Natural killer cell (primary cell): ENCODE measurements around the gene CACNA2D2. TPM values are rescaled to one million over a fixed set of nuclear protein-coding genes. Genes with fewer than 3 reads are reported as not detected.

ENCODE experiments used
- ATAC-seq, 3 donors: fragments of 150-1000 bp in 2 of 3; fragments of 200-7000 bp in 1 of 3; cut with Tn5 transposase; 1 replicate in 1 of 3; 2 replicates in 2 of 3; pipeline ENCODE4 v1.10.0; 2021; ENCODE audit warnings: mild to moderate bottlenecking in 2 of 3, moderate library complexity in 2 of 3
- DNase-seq, 2 donors: peaks; one replicate each; pipeline versions ENCODE4 v3.0.0 to v3.0.0-alpha.2; 2013 to 2021; ENCODE audit warnings: mixed read lengths in 1 of 2
- H3K27ac ChIP-seq: one replicate; pipeline ENCODE4 v1.5.1; 2013; ENCODE audit warnings: mild to moderate bottlenecking, low read length
- H3K27me3 ChIP-seq: one replicate; pipeline ENCODE4 v1.6.1; 2013; ENCODE audit warnings: low read length; ENCODE audit not compliant: control insufficient read depth, insufficient read depth
- H3K36me3 ChIP-seq: one replicate; pipeline ENCODE4 v1.6.1; 2013; ENCODE audit warnings: low read length; ENCODE audit not compliant: control insufficient read depth, insufficient read depth
- H3K4me1 ChIP-seq: one replicate; pipeline ENCODE4 v1.6.1; 2013; ENCODE audit warnings: low read length; ENCODE audit not compliant: control insufficient read depth, insufficient read depth
- H3K4me3 ChIP-seq: one replicate; pipeline ENCODE4 v1.5.1; 2013; ENCODE audit warnings: low read length
- H3K9me3 ChIP-seq: one replicate; pipeline ENCODE4 v1.6.1; 2013; ENCODE audit warnings: low read length; ENCODE audit not compliant: control insufficient read depth, insufficient read depth
- H3K27ac Mint-ChIP-seq, 2 donors: one replicate each; pipeline ENCODE4 v1.8.0; 2022; ENCODE audit warnings: mild to moderate bottlenecking in 2 of 2, mixed read lengths in 2 of 2, moderate library complexity in 1 of 2
- H3K27me3 Mint-ChIP-seq, 2 donors: one replicate each; pipeline ENCODE4 v1.8.0; 2022; ENCODE audit warnings: low read depth in 2 of 2, mixed read lengths in 2 of 2
- H3K36me3 Mint-ChIP-seq: one replicate; pipeline ENCODE4 v1.8.0; 2022; ENCODE audit warnings: mixed read lengths
- H3K4me1 Mint-ChIP-seq, 2 donors: one replicate each; pipeline ENCODE4 v1.8.0; 2022; ENCODE audit warnings: mixed read lengths in 2 of 2
- H3K4me3 Mint-ChIP-seq: one replicate; pipeline ENCODE4 v1.8.0; 2022; ENCODE audit warnings: mild to moderate bottlenecking, moderate library complexity, mixed read lengths
- H3K9me3 Mint-ChIP-seq, 2 donors: one replicate each; pipeline ENCODE4 v1.8.0; 2022; ENCODE audit warnings: mixed read lengths in 2 of 2
- CTCF ChIP-seq: fragments of 200-600 bp; IDR thresholded peaks from one replicate; pipeline ENCODE4 v1.8.0; 2022; ENCODE audit warnings: antibody characterized with exemption
- WGBS: methylation state at CpG from one replicate; pipeline ENCODE4 v1.1.7; 2013; ENCODE audit warnings: missing lambda C conversion rate; ENCODE audit not compliant: insufficient coverage; 5-methylcytosine and 5-hydroxymethylcytosine counted together
- intact Hi-C: fragments of 100-400 bp; cut with micrococcal nuclease; formaldehyde crosslinking; loops from one replicate; pipeline ENCODE4 v1.14.2; 2022
- total RNA-seq, 4 donors: library from RNA; stranded (reverse); fragments of 120-200 nt in 1 of 4; gene quantifications; one replicate each; pipeline versions ENCODE4 v1.2.3 to v1.2.4, GENCODE V29; 2013 to 2022

The CACNA2D2 gene
- total RNA-seq, 3 donors from 2014 or later (not counting 1 experiment from before 2014, with no cell fraction given) = 36.5 to 56.4 (median 43.8) TPM

GRCh38 chr3:50525191-50525910, 21.9 kb upstream of the CACNA2D2 start:
- Histone ChIP-seq H3K4me3 (no peak overlapping the region), H3K4me1 (no peaks in the 10 kb centered on the region), H3K36me3 (no peaks in the 10 kb centered on the region), H3K27me3 (peaks cover 4% of the 10 kb centered on the region), H3K27ac (no peak overlapping the region), H3K9me3 (no peaks in the 10 kb centered on the region)
- H3K9me3 Mint-ChIP-seq = no peaks in the 10 kb centered on the region
- ATAC-seq (no peak), DNase-seq (no peak)
- no peak overlapping the region for H3K4me3 Mint-ChIP-seq
- H3K27ac Mint-ChIP-seq = no peak overlapping the region
- intact Hi-C loops = no loop called here
- TF ChIP-seq CTCF = no peak
- peaks cover 0 to 4% of the 10 kb centered on the region in 2 donors for H3K4me1 Mint-ChIP-seq
- 77% methylated on average over 9 of the region's 9 CpGs for WGBS
- H3K36me3 Mint-ChIP-seq = no peaks in the 10 kb centered on the region
- peaks cover 10 to 16% of the 10 kb centered on the region in 2 donors for H3K27me3 Mint-ChIP-seq

GRCh38 chr3:50524746-50525145, 21.3 kb upstream of the CACNA2D2 start:
- Mint-ChIP-seq H3K4me1 (peaks cover 0 to 4% of the 10 kb centered on the region in 2 donors), H3K4me3 (no peak overlapping the region), H3K27me3 (peaks cover 8 to 14% of the 10 kb centered on the region in 2 donors), H3K9me3 (no peaks in the 10 kb centered on the region), H3K36me3 (no peaks in the 10 kb centered on the region), H3K27ac (no peak overlapping the region)
- Histone ChIP-seq H3K36me3 (no peaks in the 10 kb centered on the region), H3K27me3 (no peaks in the 10 kb centered on the region), H3K27ac (no peak overlapping the region), H3K4me1 (peaks cover under 1% of the 10 kb centered on the region), H3K4me3 (no peak overlapping the region), H3K9me3 (no peaks in the 10 kb centered on the region)
- no peak for TF ChIP-seq CTCF
- intact Hi-C loops = no loop called here
- DNase-seq = no peak
- 98% methylated on average over 4 of the region's 5 CpGs for WGBS
- no peak for ATAC-seq

- Histone ChIP-seq H3K4me1 (peaks cover 7% of the 10 kb centered on the region), H3K27me3 (no peaks in the 10 kb centered on the region), H3K4me3 (no peak overlapping the region), H3K36me3 (no peaks in the 10 kb centered on the region), H3K9me3 (no peaks in the 10 kb centered on the region), H3K27ac (no peak overlapping the region)
- no peak for ATAC-seq
- no peaks in the 10 kb centered on the region for H3K27me3 Mint-ChIP-seq
- H3K4me1 Mint-ChIP-seq = peaks cover 10 to 14% of the 10 kb centered on the region in 2 donors
- WGBS = 92% methylated on average over 8 of the region's 9 CpGs
- no peaks in the 10 kb centered on the region for H3K9me3 Mint-ChIP-seq
- no peak for DNase-seq
- no peak overlapping the region for H3K27ac Mint-ChIP-seq
- H3K4me3 Mint-ChIP-seq = no peak overlapping the region
- no peaks in the 10 kb centered on the region for H3K36me3 Mint-ChIP-seq
- no peak for TF ChIP-seq CTCF
- intact Hi-C loops = no loop called here
These were observed 19.9 kb upstream of the CACNA2D2 start for GRCh38 chr3:50523279-50523811.
